ENCODE measurements around the gene SHISA6.

DNA sequence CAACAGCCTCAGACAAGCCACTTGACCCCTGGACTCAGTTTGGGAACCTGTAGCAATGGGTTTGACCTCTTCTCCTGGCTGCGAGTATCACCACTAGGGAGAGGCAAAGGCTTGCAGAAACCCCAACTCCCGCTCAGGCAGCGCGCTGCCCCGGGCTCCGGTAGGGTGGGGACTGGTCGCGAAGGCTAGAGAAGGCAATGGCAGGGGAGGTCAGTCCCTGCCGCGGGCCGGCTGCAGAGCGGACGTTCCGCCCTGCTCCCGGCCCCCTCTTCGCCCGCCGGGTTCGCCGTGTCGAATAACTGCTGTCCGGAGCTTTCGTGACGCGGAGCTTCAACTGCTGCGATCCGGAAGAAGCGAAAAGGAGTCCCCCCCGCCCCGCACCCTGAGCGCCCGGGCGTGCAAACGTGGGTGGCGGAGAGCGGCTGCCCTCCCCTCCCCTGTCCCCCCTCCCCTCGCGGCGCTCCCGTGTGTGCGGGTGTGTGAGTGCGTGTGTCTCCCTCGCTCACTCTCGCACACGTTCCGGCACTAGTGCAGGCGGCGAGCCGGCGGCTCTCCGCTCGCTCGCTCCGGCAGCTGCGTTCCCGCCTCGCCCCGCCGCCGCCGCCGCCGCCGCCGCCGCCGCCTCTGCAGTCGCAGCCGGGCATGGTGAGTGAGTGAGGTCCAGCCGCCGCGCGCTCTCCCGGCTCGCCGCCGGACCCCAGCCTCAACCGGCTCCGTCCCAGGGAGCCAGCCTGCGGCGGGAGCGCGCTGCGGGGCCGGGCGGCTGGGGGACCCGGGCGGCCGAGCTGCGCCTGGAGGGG lies 772 bp upstream of the SHISA6 start:
- TF ChIP-seq, protein P1, sequence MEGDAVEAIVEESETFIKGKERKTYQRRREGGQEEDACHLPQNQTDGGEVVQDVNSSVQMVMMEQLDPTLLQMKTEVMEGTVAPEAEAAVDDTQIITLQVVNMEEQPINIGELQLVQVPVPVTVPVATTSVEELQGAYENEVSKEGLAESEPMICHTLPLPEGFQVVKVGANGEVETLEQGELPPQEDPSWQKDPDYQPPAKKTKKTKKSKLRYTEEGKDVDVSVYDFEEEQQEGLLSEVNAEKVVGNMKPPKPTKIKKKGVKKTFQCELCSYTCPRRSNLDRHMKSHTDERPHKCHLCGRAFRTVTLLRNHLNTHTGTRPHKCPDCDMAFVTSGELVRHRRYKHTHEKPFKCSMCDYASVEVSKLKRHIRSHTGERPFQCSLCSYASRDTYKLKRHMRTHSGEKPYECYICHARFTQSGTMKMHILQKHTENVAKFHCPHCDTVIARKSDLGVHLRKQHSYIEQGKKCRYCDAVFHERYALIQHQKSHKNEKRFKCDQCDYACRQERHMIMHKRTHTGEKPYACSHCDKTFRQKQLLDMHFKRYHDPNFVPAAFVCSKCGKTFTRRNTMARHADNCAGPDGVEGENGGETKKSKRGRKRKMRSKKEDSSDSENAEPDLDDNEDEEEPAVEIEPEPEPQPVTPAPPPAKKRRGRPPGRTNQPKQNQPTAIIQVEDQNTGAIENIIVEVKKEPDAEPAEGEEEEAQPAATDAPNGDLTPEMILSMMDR (IDR thresholded peaks at IDR 0.05), result no peak
- TF ChIP-seq EZH2 (IDR thresholded peaks at IDR 0.05; ENCODE audit: borderline replicate concordance, insufficient read depth, low read depth, low read length, poor library complexity, severe bottlenecking), result no peak

All from B cell (primary cell).